ENCODE measurements around the gene CARMIL1. TPM values are rescaled to one million over a fixed set of nuclear protein-coding genes. Genes with fewer than 3 reads are reported as not detected.

CARMIL1 gene
- total RNA-seq, 1 experiment from 2014 or later = 25.9 TPM

GRCh38 chr6:25395731-25396130 lies 116.6 kb downstream of the CARMIL1 start:
- no peak overlapping the region for H3K4me3 ChIP-seq (ENCODE audit: low read depth, low read length)
- TF ChIP-seq CTCF (IDR thresholded peaks at IDR 0.05; ENCODE audit: insufficient read depth in 1 of 2, low read depth in 1 of 2, low read length in 1 of 2, severe bottlenecking in 1 of 2, unreplicated experiment in 1 of 2) = no peak
- Mint-ChIP-seq H3K27ac (ENCODE audit: unreplicated experiment) (no peak overlapping the region), H3K4me1 (ENCODE audit: low read depth, unreplicated experiment) (peaks cover 7% of the 10 kb centered on the region), H3K27me3 (ENCODE audit: insufficient read depth, unreplicated experiment) (no peaks in the 10 kb centered on the region), H3K9me3 (ENCODE audit: unreplicated experiment) (no peaks in the 10 kb centered on the region), H3K36me3 (ENCODE audit: insufficient read depth, unreplicated experiment) (no peaks in the 10 kb centered on the region), H3K4me3 (ENCODE audit: unreplicated experiment) (no peak overlapping the region)
- POLR2A ChIA-PET = no interaction called here
- no peaks in the 10 kb centered on the region for H3K4me1 ChIP-seq
- no peak for DNase-seq
- H3K27me3 ChIP-seq (replicated peaks; ENCODE audit: control insufficient read depth, insufficient read depth, low read length) = no peaks in the 10 kb centered on the region
- intact Hi-C loops (cut with micrococcal nuclease; ENCODE audit: unreplicated experiment) = no loop called here
- H3K36me3 ChIP-seq (ENCODE audit: control insufficient read depth, insufficient read depth, low read length) = no peaks in the 10 kb centered on the region
- no peaks in the 10 kb centered on the region for H3K9me3 ChIP-seq
- no TSS peak for BruUV-seq (replicated peaks)
- CTCF ChIA-PET = no interaction called here

DNA sequence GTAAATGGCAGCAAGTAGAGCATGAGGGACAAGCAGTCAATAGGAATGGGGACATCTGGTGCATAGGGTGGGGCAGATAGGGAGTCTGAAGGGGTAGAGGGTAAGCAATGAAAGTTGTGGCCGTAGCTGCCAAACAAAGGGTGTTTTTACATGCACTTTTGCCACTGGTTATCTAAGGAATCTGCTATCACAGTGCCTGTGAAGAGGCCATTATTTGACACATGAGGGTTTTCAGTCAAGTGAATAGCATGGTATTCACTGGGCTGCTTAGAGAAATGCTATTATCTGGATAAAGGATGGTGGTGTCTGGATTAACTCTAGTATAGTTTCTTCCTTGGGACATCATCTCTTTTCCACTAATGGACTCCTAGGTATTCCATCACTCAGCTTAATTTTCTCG lies 118.2 kb downstream of the CARMIL1 start:
- POLR2A ChIA-PET = no interaction called here
- no peak overlapping the region for H3K4me3 Mint-ChIP-seq (ENCODE audit: unreplicated experiment)
- no peak for DNase-seq
- H3K27ac Mint-ChIP-seq (ENCODE audit: unreplicated experiment) = no peak overlapping the region
- peaks cover 7% of the 10 kb centered on the region for H3K4me1 Mint-ChIP-seq (ENCODE audit: low read depth, unreplicated experiment)
- Histone ChIP-seq H3K27me3 (replicated peaks; ENCODE audit: control insufficient read depth, insufficient read depth, low read length) (no peaks in the 10 kb centered on the region), H3K4me1 (no peaks in the 10 kb centered on the region), H3K4me3 (ENCODE audit: low read depth, low read length) (no peak overlapping the region), H3K36me3 (ENCODE audit: control insufficient read depth, insufficient read depth, low read length) (no peaks in the 10 kb centered on the region), H3K9me3 (no peaks in the 10 kb centered on the region)
- H3K27me3 Mint-ChIP-seq (ENCODE audit: insufficient read depth, unreplicated experiment) = no peaks in the 10 kb centered on the region
- no TSS peak for BruUV-seq (replicated peaks)
- TF ChIP-seq CTCF (IDR thresholded peaks at IDR 0.05; ENCODE audit: insufficient read depth in 1 of 2, low read depth in 1 of 2, low read length in 1 of 2, severe bottlenecking in 1 of 2, unreplicated experiment in 1 of 2) = no peak
- intact Hi-C loops (cut with micrococcal nuclease; ENCODE audit: unreplicated experiment) = no loop called here
- CTCF ChIA-PET = no interaction called here
- no peaks in the 10 kb centered on the region for H3K36me3 Mint-ChIP-seq (ENCODE audit: insufficient read depth, unreplicated experiment)
- H3K9me3 Mint-ChIP-seq (ENCODE audit: unreplicated experiment) = no peaks in the 10 kb centered on the region

GRCh38 chr6:25399885-25400284 lies 120.7 kb downstream of the CARMIL1 start:
- Histone ChIP-seq H3K9me3 (no peaks in the 10 kb centered on the region), H3K4me1 (no peaks in the 10 kb centered on the region), H3K4me3 (ENCODE audit: low read depth, low read length) (no peak overlapping the region), H3K27me3 (replicated peaks; ENCODE audit: control insufficient read depth, insufficient read depth, low read length) (no peaks in the 10 kb centered on the region), H3K36me3 (ENCODE audit: control insufficient read depth, insufficient read depth, low read length) (no peaks in the 10 kb centered on the region)
- TF ChIP-seq CTCF (IDR thresholded peaks at IDR 0.05; ENCODE audit: insufficient read depth in 1 of 2, low read depth in 1 of 2, low read length in 1 of 2, severe bottlenecking in 1 of 2, unreplicated experiment in 1 of 2) = no peak
- ChIA-PET POLR2A (no interaction called here), CTCF (interaction anchor here (0.6 kb wide), 1 partner anchor 34 kb away, joined by 4 read pairs; no protein-coding TSS in a partner anchor)
- intact Hi-C loops (cut with micrococcal nuclease; ENCODE audit: unreplicated experiment) = no loop called here
- Mint-ChIP-seq H3K4me1 (ENCODE audit: low read depth, unreplicated experiment) (peaks cover 12% of the 10 kb centered on the region), H3K4me3 (ENCODE audit: unreplicated experiment) (no peak overlapping the region), H3K27ac (ENCODE audit: unreplicated experiment) (no peak overlapping the region), H3K27me3 (ENCODE audit: insufficient read depth, unreplicated experiment) (no peaks in the 10 kb centered on the region), H3K36me3 (ENCODE audit: insufficient read depth, unreplicated experiment) (peaks cover 7% of the 10 kb centered on the region), H3K9me3 (ENCODE audit: unreplicated experiment) (no peaks in the 10 kb centered on the region)
- no peak for DNase-seq
- BruUV-seq (replicated peaks) = no TSS peak

Measured in Caco-2 (cell line).